HCT116 (cell line): ENCODE measurements around the gene HYOU1. TPM values are rescaled to one million over a fixed set of nuclear protein-coding genes. Genes with fewer than 3 reads are reported as not detected.
A peak's percentile ranks its signal among the peaks of the same experiment; 100 is the strongest.

Experiments
- ATAC-seq: fragments of 200-7000 bp; cut with Tn5 transposase; 2 replicates; pipeline ENCODE4 v1.9.1; 2020; ENCODE audit warnings: mild to moderate bottlenecking, moderate library complexity
- Bru-seq: library from RNA; stranded (reverse); fragments of 400-500 nt; gene quantifications from one replicate; lab custom pipeline; 2021; lab: Mats Ljungman, UMichigan
- BruChase-seq, 2 experiments: library from RNA; stranded (reverse); fragments of 400-500 nt; gene quantifications; one replicate each; lab custom pipeline; 2021; lab: Mats Ljungman, UMichigan
- BruUV-seq: library from RNA; stranded (reverse); fragments of 400-500 nt; replicated peaks from 2 replicates; lab custom pipeline; 2021; lab: Mats Ljungman, UMichigan
- CTCF ChIA-PET: fragments of 300-600 bp; sonication (Branson Sonifier 250); formaldehyde crosslinking; loops from one replicate; lab custom pipeline; 2021; ENCODE audit warnings: antibody characterized with exemption; lab: Charles Lee
- POLR2A ChIA-PET: fragments of 300-600, 350-600 bp; sonication (Branson Sonifier 250); formaldehyde crosslinking; loops from one replicate; lab custom pipeline; 2021; ENCODE audit warnings: antibody characterized with exemption; lab: Charles Lee
- RAD21 ChIA-PET, 2 experiments: fragments of 300-600 bp; sonication (Branson Sonifier 250); formaldehyde crosslinking; loops; one replicate each; lab custom pipeline; 2023; ENCODE audit warnings: low total read pairs in 2 of 2; ENCODE audit not compliant: uncharacterized antibody in 2 of 2, unreplicated experiment in 2 of 2, low non-redundant PET in 1 of 2; lab: Charles Lee
- DNase-seq: peaks from one replicate; pipeline ENCODE4 v3.0.0-alpha.2; 2010; ENCODE audit warnings: low read depth, low spot score
- H2AFZ ChIP-seq: fragments of 200-600 bp; shearing (Covaris generic), sonication (generic); 2 replicates; pipeline ENCODE4 v1.6.1; 2017; ENCODE audit warnings: low read depth, mixed run types, mixed read lengths, antibody characterized with exemption, low read length; ENCODE audit not compliant: poor library complexity, severe bottlenecking
- H3K27ac ChIP-seq: 2 replicates; pipeline ENCODE4 v1.5.1; 2012; ENCODE audit warnings: low read depth, low read length
- H3K27me3 ChIP-seq: fragments of 200-600 bp; sonication (generic); 2 replicates; pipeline ENCODE4 v1.6.1; 2016; ENCODE audit warnings: mixed run types, low read length, mixed read lengths; ENCODE audit not compliant: insufficient read depth
- H3K36me3 ChIP-seq, 2 experiments: fragments of 200-500 bp in 1 of 2; fragments of 200-600 bp in 1 of 2; sonication (Bioruptor generic) in 1 of 2; sonication (generic) in 1 of 2; 2 replicates each; pipeline versions ENCODE4 v1.5.1 to v1.6.1; 2014 to 2016; ENCODE audit warnings: low read length in 2 of 2, inconsistent platforms in 1 of 2, mixed read lengths in 1 of 2, mixed run types in 1 of 2; ENCODE audit not compliant: insufficient read depth in 2 of 2, control insufficient read depth in 1 of 2
- H3K4me1 ChIP-seq, 2 experiments: fragments of 200-600 bp in 1 of 2; sonication (generic) in 1 of 2; 2 replicates each; pipeline versions ENCODE4 v1.5.1 to v1.6.1; 2012 to 2017; ENCODE audit warnings: low read length in 2 of 2, inconsistent platforms in 1 of 2, mild to moderate bottlenecking in 1 of 2, mixed read lengths in 1 of 2, mixed run types in 1 of 2, moderate library complexity in 1 of 2; ENCODE audit not compliant: insufficient read depth in 2 of 2, control insufficient read depth in 1 of 2
- H3K4me2 ChIP-seq: fragments of 200-600 bp; sonication (generic); 2 replicates; pipeline ENCODE4 v1.6.1; 2017; ENCODE audit warnings: mixed run types, low read length, mixed read lengths
- H3K4me3 ChIP-seq, 2 experiments: fragments of 200-600 bp in 1 of 2; sonication (generic) in 1 of 2; replicated peaks in 1 of 2; 2 replicates each; pipeline ENCODE4 v1.5.1; 2011 to 2016; ENCODE audit warnings: low read length in 2 of 2, control low read depth in 1 of 2, low read depth in 1 of 2, mild to moderate bottlenecking in 1 of 2, mixed read lengths in 1 of 2, mixed run types in 1 of 2
- H3K79me2 ChIP-seq: fragments of 200-600 bp; sonication (generic); 2 replicates; pipeline ENCODE4 v1.6.1; 2017; ENCODE audit warnings: mild to moderate bottlenecking, mixed run types, low read length, moderate library complexity, mixed read lengths; ENCODE audit not compliant: insufficient read depth
- H3K9ac ChIP-seq: fragments of 200-600 bp; sonication (generic); 2 replicates; pipeline ENCODE4 v1.6.1; 2016; ENCODE audit warnings: low read length, mixed read lengths
- H3K9me2 ChIP-seq: fragments of 200-600 bp; sonication (generic), shearing (Covaris generic); 2 replicates; pipeline ENCODE4 v1.6.1; 2017; ENCODE audit warnings: mixed run types, mild to moderate bottlenecking, moderate library complexity; ENCODE audit not compliant: insufficient read depth
- H3K9me3 ChIP-seq, 2 experiments: fragments of 200-500 bp in 1 of 2; fragments of 200-600 bp in 1 of 2; sonication (Bioruptor generic) in 1 of 2; sonication (generic) in 1 of 2; 2 replicates each; pipeline ENCODE4 v1.6.1; 2014 to 2017; ENCODE audit warnings: low read length in 2 of 2, mixed read lengths in 2 of 2, inconsistent platforms in 1 of 2, low read depth in 1 of 2, mild to moderate bottlenecking in 1 of 2, mixed run types in 1 of 2, moderate library complexity in 1 of 2; ENCODE audit not compliant: control insufficient read depth in 1 of 2, insufficient read depth in 1 of 2
- H4K20me1 ChIP-seq: fragments of 200-600 bp; sonication (generic), shearing (Covaris generic); 2 replicates; pipeline ENCODE4 v1.6.1; 2017; ENCODE audit warnings: mixed run types, mild to moderate bottlenecking, moderate library complexity; ENCODE audit not compliant: insufficient read depth
- CBX3 ChIP-seq: IDR thresholded peaks from 2 replicates; pipeline ENCODE4 v1.6.1; 2012; ENCODE audit warnings: low read depth
- CEBPB ChIP-seq: IDR thresholded peaks from 2 replicates; pipeline ENCODE4 v1.6.1; 2012; ENCODE audit warnings: low read depth
- EGR1 ChIP-seq: IDR thresholded peaks from 2 replicates; pipeline ENCODE4 v1.6.1; 2012; ENCODE audit warnings: low read depth
- ELF1 ChIP-seq: IDR thresholded peaks from 2 replicates; pipeline ENCODE4 v1.6.1; 2012; ENCODE audit warnings: low read depth, borderline replicate concordance
- EZH2 ChIP-seq: fragments of 200-600 bp; sonication (generic); IDR thresholded peaks from 2 replicates; pipeline ENCODE4 v1.6.1; 2017; ENCODE audit warnings: antibody characterized with exemption, mixed run types
- EZH2phosphoT487 ChIP-seq: fragments of 200-600 bp; IDR thresholded peaks from 2 replicates; pipeline ENCODE4 v1.6.1; 2018; ENCODE audit warnings: antibody characterized with exemption, borderline replicate concordance
- JUND ChIP-seq: IDR thresholded peaks from 2 replicates; pipeline ENCODE4 v1.6.1; 2012
- MAX ChIP-seq: IDR thresholded peaks from 2 replicates; pipeline ENCODE4 v1.6.1; 2012
- POLR2AphosphoS5 ChIP-seq: IDR thresholded peaks from 2 replicates; pipeline ENCODE4 v1.6.1; 2011; ENCODE audit warnings: mild to moderate bottlenecking, low read depth, low read length, moderate library complexity
- RAD21 ChIP-seq: IDR thresholded peaks from 2 replicates; pipeline ENCODE4 v1.6.1; 2012; ENCODE audit warnings: low read depth, mild to moderate bottlenecking
- SIN3A ChIP-seq: IDR thresholded peaks from 2 replicates; pipeline ENCODE4 v1.6.1; 2012; ENCODE audit warnings: low read depth
- SP1 ChIP-seq: IDR thresholded peaks from 2 replicates; pipeline ENCODE4 v1.6.1; 2012; ENCODE audit warnings: low read depth
- SRF ChIP-seq: IDR thresholded peaks from 2 replicates; pipeline ENCODE4 v1.6.1; 2012; ENCODE audit warnings: low read depth
- YY1 ChIP-seq: IDR thresholded peaks from 2 replicates; pipeline ENCODE4 v1.6.1; 2011; ENCODE audit warnings: low read length, low read depth, moderate library complexity, mild to moderate bottlenecking; ENCODE audit not compliant: insufficient replicate concordance; ENCODE audit errors: extremely low read depth
- ZBTB33 ChIP-seq: IDR thresholded peaks from 2 replicates; pipeline ENCODE4 v1.6.1; 2011; ENCODE audit warnings: mild to moderate bottlenecking, low read length, moderate library complexity; ENCODE audit not compliant: insufficient replicate concordance; ENCODE audit errors: extremely low read depth
- ZFX ChIP-seq: fragments of 450-650 bp; IDR thresholded peaks from 2 replicates; pipeline ENCODE4 v1.6.1; 2017
- ZNF274 ChIP-seq: fragments of 200-500 bp; sonication (Bioruptor generic); IDR thresholded peaks from 2 replicates; pipeline ENCODE4 v1.6.1; 2014; ENCODE audit warnings: mild to moderate bottlenecking, low read depth, low read length, inconsistent platforms
- intact Hi-C: fragments of 100-400 bp; cut with micrococcal nuclease; formaldehyde crosslinking; loops from 2 replicates; pipeline ENCODE4 v1.10.0; 2022
- long read RNA-seq: library from polyadenylated mRNA; unstranded; transcript quantifications from one replicate; pipeline ENCODE4 v2.0.0, GENCODE V29; 2021; ENCODE audit not compliant: unreplicated experiment
- polyA plus RNA-seq: library from polyadenylated mRNA; unstranded; fragments of >200 nt; gene quantifications from 2 replicates; pipeline ENCODE4 v1.2.1, GENCODE V29; 2012; ENCODE audit warnings: missing spikeins
- total RNA-seq: library from RNA; stranded (reverse); gene quantifications from one replicate; pipeline ENCODE4 v1.2.1, GENCODE V29; 2021; ENCODE audit not compliant: unreplicated experiment
- TF ChIP-seq, protein P1 (sequence below): IDR thresholded peaks from 2 replicates; pipeline ENCODE4 v1.6.1; 2012; ENCODE audit warnings: low read depth
- TF ChIP-seq, protein P2 (sequence below): IDR thresholded peaks from 2 replicates; pipeline ENCODE4 v1.6.1; 2012

The HYOU1 gene
- total RNA-seq (181 TPM), Bru-seq, nascent RNA (percentile 95 among the genes with signal in this experiment), BruChase-seq, experiment 1, labeled RNA remaining after a 6-hour chase (percentile 100 among the genes with signal in this experiment), BruChase-seq, experiment 2, labeled RNA remaining after a 2-hour chase (percentile 99 among the genes with signal in this experiment)
- 163 and 236 TPM in 2 replicates for polyA plus RNA-seq
- long read RNA-seq, full-length matches to known transcripts: 34 of 160 reads
- long read RNA-seq, partial matches to known transcripts: 41 of 160 reads
- long read RNA-seq, other reads (novel, unspliced or antisense): 85 of 160 reads

DNA sequence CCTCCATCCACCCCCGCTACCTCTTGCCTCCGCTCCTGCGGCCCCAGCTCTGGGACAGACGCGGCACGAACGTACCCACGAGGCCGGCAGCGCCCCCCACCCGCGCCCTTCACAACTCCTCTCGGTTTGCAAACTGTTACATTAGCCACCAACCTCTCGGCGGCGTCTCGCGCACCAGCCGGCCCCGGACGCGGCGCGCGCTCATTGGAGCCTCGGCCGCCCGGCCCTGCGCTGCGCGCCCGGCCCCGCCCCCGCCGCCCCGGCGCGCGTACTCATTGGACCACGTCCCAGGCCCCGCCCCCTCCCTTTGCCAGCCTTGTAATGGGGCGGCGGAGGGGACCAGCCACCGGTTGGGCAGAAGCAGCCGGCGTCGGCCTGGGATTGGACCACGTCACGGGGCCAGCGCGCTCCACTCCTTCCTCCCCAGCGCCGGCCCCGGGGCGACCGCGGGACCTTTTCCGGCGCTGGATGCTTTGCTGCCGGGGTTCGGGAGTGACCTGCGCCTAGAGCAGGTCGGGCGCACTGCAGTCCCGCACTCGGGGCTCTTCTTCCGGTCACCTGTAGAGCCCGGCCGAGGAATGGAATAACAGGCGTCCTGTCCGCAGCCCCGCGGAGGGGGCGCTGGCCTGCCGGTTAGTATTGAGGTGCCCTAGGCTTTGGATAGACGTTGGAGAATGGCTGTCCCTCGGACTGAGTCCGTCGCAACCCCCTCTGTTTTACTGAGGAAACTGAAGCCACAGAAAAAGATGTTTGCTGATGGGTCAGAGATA lies at the start of gene HYOU1:
Gene HYOU1, minus strand, starts transcription at position 206 of the 770 bp plus-strand sequence. CDS start 1,045 bp downstream, outside the sequence.
- H3K27ac ChIP-seq: peak within 1 kb of the TSS; percentile 77
- peaks cover 19% of the 10 kb centered on the region for H3K79me2 ChIP-seq
- no peaks in the 10 kb centered on the region for H4K20me1 ChIP-seq
- ChIA-PET POLR2A (interaction anchor here (1.2 to 1.7 kb wide), 2 partner anchors 11 to 281 kb away, joined by 3 to 6 read pairs; no protein-coding TSS in a partner anchor), CTCF (interaction anchor here (0.8 to 2.0 kb wide), 4 partner anchors 10 to 281 kb away, joined by 3 to 9 read pairs (median 3); partner anchors contain the start of gene VPS11), RAD21 (no interaction called here)
- no TSS peak for BruUV-seq
- peak within 1 kb of the TSS; percentile 95 for H3K9ac ChIP-seq
- DNase-seq (peak; percentile 87), ATAC-seq (peak; percentile 95)
- peak within 1 kb of the TSS; percentile 75 to 96 for H3K4me3 ChIP-seq
- H3K4me1 ChIP-seq: peaks cover 4 to 17% of the 10 kb centered on the region in 2 experiments; a peak in 3 of 4 replicates
- no peaks in the 10 kb centered on the region for H3K9me3 ChIP-seq
- H3K36me3 ChIP-seq: peaks cover 21% of the 10 kb centered on the region in 2 experiments; a peak in 3 of 4 replicates
- H3K4me2 ChIP-seq: peak within 1 kb of the TSS; percentile 89
- H2AFZ ChIP-seq: no peak within 1 kb of the TSS
- no peaks in the 10 kb centered on the region for H3K27me3 ChIP-seq
- intact Hi-C loops: loop anchor here (1.0 kb wide), 2 partner anchors 324 to 367 kb away; partner anchors contain the start of gene USP2
- H3K9me2 ChIP-seq: no peaks in the 10 kb centered on the region
- TF ChIP-seq, protein P1, sequence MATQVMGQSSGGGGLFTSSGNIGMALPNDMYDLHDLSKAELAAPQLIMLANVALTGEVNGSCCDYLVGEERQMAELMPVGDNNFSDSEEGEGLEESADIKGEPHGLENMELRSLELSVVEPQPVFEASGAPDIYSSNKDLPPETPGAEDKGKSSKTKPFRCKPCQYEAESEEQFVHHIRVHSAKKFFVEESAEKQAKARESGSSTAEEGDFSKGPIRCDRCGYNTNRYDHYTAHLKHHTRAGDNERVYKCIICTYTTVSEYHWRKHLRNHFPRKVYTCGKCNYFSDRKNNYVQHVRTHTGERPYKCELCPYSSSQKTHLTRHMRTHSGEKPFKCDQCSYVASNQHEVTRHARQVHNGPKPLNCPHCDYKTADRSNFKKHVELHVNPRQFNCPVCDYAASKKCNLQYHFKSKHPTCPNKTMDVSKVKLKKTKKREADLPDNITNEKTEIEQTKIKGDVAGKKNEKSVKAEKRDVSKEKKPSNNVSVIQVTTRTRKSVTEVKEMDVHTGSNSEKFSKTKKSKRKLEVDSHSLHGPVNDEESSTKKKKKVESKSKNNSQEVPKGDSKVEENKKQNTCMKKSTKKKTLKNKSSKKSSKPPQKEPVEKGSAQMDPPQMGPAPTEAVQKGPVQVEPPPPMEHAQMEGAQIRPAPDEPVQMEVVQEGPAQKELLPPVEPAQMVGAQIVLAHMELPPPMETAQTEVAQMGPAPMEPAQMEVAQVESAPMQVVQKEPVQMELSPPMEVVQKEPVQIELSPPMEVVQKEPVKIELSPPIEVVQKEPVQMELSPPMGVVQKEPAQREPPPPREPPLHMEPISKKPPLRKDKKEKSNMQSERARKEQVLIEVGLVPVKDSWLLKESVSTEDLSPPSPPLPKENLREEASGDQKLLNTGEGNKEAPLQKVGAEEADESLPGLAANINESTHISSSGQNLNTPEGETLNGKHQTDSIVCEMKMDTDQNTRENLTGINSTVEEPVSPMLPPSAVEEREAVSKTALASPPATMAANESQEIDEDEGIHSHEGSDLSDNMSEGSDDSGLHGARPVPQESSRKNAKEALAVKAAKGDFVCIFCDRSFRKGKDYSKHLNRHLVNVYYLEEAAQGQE: no peak
- TF ChIP-seq ZBTB33 (no peak), MAX (peak; percentile 84), EZH2 (no peak), SIN3A (peak; percentile 73), ZNF274 (no peak), JUND (no peak), POLR2AphosphoS5 (peak; percentile 83), RAD21 (no peak), ELF1 (no peak; the same call in 1 of the 2 replicates), CEBPB (no peak; the same call in 1 of the 2 replicates), EGR1 (peak; percentile 36; the same call in 1 of the 2 replicates), SP1 (peak; percentile 76; the same call in 1 of the 2 replicates), EZH2phosphoT487 (no peak), ZFX (no peak), SRF (no peak), CBX3 (no peak; the same call in 1 of the 2 replicates), YY1 (peak; percentile 12)
- TF ChIP-seq, protein P2, sequence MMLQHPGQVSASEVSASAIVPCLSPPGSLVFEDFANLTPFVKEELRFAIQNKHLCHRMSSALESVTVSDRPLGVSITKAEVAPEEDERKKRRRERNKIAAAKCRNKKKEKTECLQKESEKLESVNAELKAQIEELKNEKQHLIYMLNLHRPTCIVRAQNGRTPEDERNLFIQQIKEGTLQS: no peak
